GOT3 (cell line): ENCODE measurements around the gene WNT7B.

ENCODE experiments used
- DNase-seq: peaks from one replicate; lab custom pipeline; 2025; ENCODE audit warnings: mixed read lengths; lab: John Stamatoyannopoulos, UW

The WNT7B gene

DNA sequence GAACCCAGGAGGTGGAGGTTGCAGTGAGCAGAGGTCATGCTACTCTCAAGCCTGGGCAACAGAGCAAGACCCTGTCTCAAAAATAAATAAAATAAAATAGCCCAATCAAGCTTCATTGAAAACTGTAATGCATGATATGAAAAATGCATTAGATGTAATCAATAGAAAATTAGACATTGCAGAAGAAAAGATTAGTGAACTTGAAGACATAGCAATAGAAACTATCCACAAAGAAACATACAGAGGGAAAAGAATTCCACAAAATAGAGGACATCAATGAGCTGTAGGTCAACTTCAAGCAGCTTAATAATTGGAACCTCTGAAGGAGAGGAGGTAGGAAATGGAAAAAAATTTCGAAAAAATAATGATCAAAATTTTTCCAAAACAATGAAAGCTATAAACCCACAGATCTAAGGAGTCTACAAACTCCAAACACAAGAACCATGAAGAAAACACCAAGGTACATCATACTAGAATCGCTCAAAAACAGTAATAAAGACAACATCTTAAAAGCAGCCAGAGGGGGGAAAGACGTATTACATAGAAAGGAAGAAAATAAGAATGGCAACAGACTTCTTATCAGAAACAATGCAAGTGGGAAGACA lies 104.2 kb downstream of the WNT7B start:
- no peak for DNase-seq

GRCh38 chr22:45871721-45872120 lies 105.2 kb downstream of the WNT7B start:
- no peak for DNase-seq
